GM12864 (cell line): Measurements from ENCODE around the gene WWC2.
"Not testable (repeated sequence)": the region's sequence is repeated elsewhere in the genome, so short reads cannot be mapped to it uniquely, and the experiment has no call there.

Experiments used
- DNase-seq: peaks from one replicate; pipeline ENCODE4 v3.0.0-alpha.2; 2011; ENCODE audit warnings: low read depth
- H3K4me3 ChIP-seq: 2 replicates; pipeline ENCODE4 v1.5.1; 2011; ENCODE audit warnings: mild to moderate bottlenecking, low read depth, low read length, control low read depth
- TF ChIP-seq, protein P1 (sequence below): IDR thresholded peaks from 2 replicates; pipeline ENCODE4 v1.5.1; 2011; ENCODE audit warnings: low read depth, mild to moderate bottlenecking, moderate library complexity, low read length, control low read depth, inconsistent platforms; ENCODE audit errors: missing control alignments

WWC2 gene

GRCh38 chr4:183111452-183111885, 12.4 kb downstream of the WWC2 start:
- no peak overlapping the region for H3K4me3 ChIP-seq
- no peak for DNase-seq
- TF ChIP-seq, protein P1, sequence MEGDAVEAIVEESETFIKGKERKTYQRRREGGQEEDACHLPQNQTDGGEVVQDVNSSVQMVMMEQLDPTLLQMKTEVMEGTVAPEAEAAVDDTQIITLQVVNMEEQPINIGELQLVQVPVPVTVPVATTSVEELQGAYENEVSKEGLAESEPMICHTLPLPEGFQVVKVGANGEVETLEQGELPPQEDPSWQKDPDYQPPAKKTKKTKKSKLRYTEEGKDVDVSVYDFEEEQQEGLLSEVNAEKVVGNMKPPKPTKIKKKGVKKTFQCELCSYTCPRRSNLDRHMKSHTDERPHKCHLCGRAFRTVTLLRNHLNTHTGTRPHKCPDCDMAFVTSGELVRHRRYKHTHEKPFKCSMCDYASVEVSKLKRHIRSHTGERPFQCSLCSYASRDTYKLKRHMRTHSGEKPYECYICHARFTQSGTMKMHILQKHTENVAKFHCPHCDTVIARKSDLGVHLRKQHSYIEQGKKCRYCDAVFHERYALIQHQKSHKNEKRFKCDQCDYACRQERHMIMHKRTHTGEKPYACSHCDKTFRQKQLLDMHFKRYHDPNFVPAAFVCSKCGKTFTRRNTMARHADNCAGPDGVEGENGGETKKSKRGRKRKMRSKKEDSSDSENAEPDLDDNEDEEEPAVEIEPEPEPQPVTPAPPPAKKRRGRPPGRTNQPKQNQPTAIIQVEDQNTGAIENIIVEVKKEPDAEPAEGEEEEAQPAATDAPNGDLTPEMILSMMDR: no peak

GRCh38 chr4:183118141-183118540, 19.1 kb downstream of the WWC2 start:
- H3K4me3 ChIP-seq: no peak overlapping the region
- DNase-seq: no peak
- TF ChIP-seq, protein P1: no peak

DNA sequence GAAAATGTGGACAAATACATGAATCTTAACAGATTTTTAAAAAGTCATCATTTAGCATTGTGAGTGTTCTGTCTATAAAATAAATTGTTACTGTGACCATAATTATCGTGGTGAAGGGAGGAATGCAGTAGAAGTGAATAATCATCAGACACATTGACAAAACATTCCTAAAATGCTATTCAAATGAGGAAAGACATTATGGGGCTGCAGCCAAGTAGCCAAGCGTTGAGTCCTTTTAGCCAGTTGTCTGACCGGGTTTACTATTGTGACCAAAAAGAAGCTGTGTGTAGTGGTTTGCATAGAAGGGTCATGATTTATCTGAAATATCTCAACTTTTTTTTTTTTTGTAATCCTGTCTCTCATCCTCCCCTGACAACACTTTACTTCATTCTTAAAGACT, 19.5 kb downstream of the WWC2 start:
- no peak for DNase-seq
- TF ChIP-seq, protein P1: no peak

GRCh38 chr4:183121660-183122059, 22.6 kb downstream of the WWC2 start:
- DNase-seq, H3K4me3 ChIP-seq: not testable (repeated sequence)

More for the DNA sequence above, 19.5 kb downstream of the WWC2 start:
- no peak overlapping the region for H3K4me3 ChIP-seq

DNA sequence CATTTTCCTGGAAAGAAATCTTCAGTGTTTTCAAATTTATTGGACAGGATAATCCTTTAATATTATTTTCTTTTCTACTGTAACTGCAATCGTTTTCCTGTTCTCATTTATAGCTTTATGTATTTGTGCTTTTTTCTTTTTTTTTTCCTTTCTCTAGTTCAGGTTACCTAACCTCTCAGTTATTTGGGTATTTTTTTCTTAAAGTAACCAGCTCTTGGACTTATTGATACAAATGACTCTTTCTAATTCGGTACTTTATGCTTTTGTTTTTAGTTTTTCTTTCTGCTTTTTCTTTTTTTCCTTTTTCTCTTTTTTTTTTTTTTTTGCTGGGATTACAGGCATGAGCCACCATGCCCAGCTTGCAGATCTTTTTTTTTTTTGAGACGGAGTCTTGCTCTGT, 25.2 kb downstream of the WWC2 start:
- TF ChIP-seq, protein P1: no peak
- no peak for DNase-seq
- no peak overlapping the region for H3K4me3 ChIP-seq

- TF ChIP-seq, protein P1: no peak
- no peak for DNase-seq
- no peak overlapping the region for H3K4me3 ChIP-seq
Observed at GRCh38 chr4:183124865-183125264, 25.8 kb downstream of the WWC2 start.

GRCh38 chr4:183129125-183129524, 30.1 kb downstream of the WWC2 start:
- no peak for DNase-seq
- no peak overlapping the region for H3K4me3 ChIP-seq
- TF ChIP-seq, protein P1: no peak

DNA sequence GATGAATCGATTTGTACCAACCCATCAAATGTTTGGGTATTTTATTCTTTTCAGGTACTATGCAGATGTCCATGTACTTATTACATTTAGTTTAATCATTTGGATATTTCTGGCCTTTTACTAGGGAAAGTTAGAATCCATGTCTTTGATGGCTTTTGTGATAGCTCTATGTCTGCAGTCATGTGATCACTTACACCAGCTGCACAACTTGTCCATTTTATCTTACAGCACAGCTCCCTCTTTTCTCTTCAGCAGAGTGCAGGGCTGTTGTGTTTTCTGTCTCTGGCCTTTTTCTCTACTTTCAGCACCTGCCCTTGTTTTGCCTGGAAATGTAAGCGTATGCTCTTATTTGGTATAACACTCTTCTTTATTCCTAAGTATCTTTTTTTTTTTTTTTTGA, 30.6 kb downstream of the WWC2 start:
- TF ChIP-seq, protein P1: no peak
- no peak overlapping the region for H3K4me3 ChIP-seq
- DNase-seq: no peak
